CD4-positive, alpha-beta T cell treated with Interleukin-2 at 100 ng/mL for 4 hours (primary cell): ENCODE measurements around the gene BBX.

Experiments used
- DNase-seq: peaks from one replicate; pipeline ENCODE4 v3.0.0-alpha.2; 2020; ENCODE audit warnings: low spot score

The BBX gene

GRCh38 chr3:107522510-107523288 lies at the start of gene BBX:
Gene BBX (plus strand): TSS chr3:107522962. CDS start chr3:107710461, 187,499 bp downstream.
- peak; percentile 98 for DNase-seq

GRCh38 chr3:107476462-107476861 lies 46.3 kb upstream of the BBX start:
- no peak for DNase-seq

GRCh38 chr3:107487490-107487889 lies 35.3 kb upstream of the BBX start:
- DNase-seq, result no peak

- DNase-seq, result no peak
Measured at GRCh38 chr3:107488942-107489341, 33.8 kb upstream of the BBX start.

- DNase-seq, result no peak
Measured at GRCh38 chr3:107493134-107493533, 29.6 kb upstream of the BBX start.

- DNase-seq, result no peak
Measured at GRCh38 chr3:107496855-107497254, 25.9 kb upstream of the BBX start.

- no peak for DNase-seq
Measured at GRCh38 chr3:107498646-107499045, 24.1 kb upstream of the BBX start.

- DNase-seq, result no peak
Measured at GRCh38 chr3:107506458-107506857, 16.3 kb upstream of the BBX start.

GRCh38 chr3:107508331-107508730 lies 14.4 kb upstream of the BBX start:
- no peak for DNase-seq

- no peak for DNase-seq
Measured at GRCh38 chr3:107512108-107512507, 10.7 kb upstream of the BBX start.

- DNase-seq, result no peak
Measured at GRCh38 chr3:107514453-107514852, 8.3 kb upstream of the BBX start.

GRCh38 chr3:107516475-107516874 lies 6.3 kb upstream of the BBX start:
- DNase-seq, result no peak

- no peak for DNase-seq
Measured at GRCh38 chr3:107520535-107520934, 2.2 kb upstream of the BBX start.

- DNase-seq, result no peak
Measured at GRCh38 chr3:107521469-107522059, 1.2 kb upstream of the BBX start.

- no peak for DNase-seq
Measured at GRCh38 chr3:107523289-107523538, 452 bp downstream of the BBX start.

GRCh38 chr3:107523539-107524325 lies 970 bp downstream of the BBX start:
- DNase-seq, result peak; percentile 47

- peak; percentile 25 for DNase-seq
Measured at GRCh38 chr3:107524326-107524840, 1.6 kb downstream of the BBX start.

- DNase-seq, result peak; percentile 35
Measured at GRCh38 chr3:107524841-107525643, 2.3 kb downstream of the BBX start.

- DNase-seq, result no peak
Measured at GRCh38 chr3:107525644-107526305, 3.0 kb downstream of the BBX start.

- DNase-seq, result no peak
Measured at GRCh38 chr3:107531917-107532469, 9.2 kb downstream of the BBX start.

- DNase-seq, result no peak
Measured at GRCh38 chr3:107540857-107541256, 18.1 kb downstream of the BBX start.
